Activated CD8-positive, alpha-beta T cell treated with anti-CD3 and anti-CD28 coated beads, Interleukin-2, amount 10 ng/mL, durations not matched to agents 7 days and 5 days (primary cell): Measurements from ENCODE around the gene MTFR1L. TPM values are rescaled to one million over a fixed set of nuclear protein-coding genes. Genes with fewer than 3 reads are reported as not detected.

Experiments used
- ATAC-seq: fragments of 150-1000 bp; cut with Tn5 transposase; one replicate; pipeline ENCODE4 v1.10.0; 2021; ENCODE audit warnings: moderate library complexity
- CTCF ChIA-PET: fragments of 350-600 bp; sonication (Branson Sonifier 250); formaldehyde crosslinking; loops from one replicate; lab custom pipeline; 2021; ENCODE audit warnings: antibody characterized with exemption; lab: Charles Lee
- POLR2A ChIA-PET: fragments of 350-600 bp; sonication (Branson Sonifier 250); formaldehyde crosslinking; loops from one replicate; lab custom pipeline; 2021; ENCODE audit warnings: antibody characterized with exemption; lab: Charles Lee
- DNase-seq: peaks from one replicate; pipeline ENCODE4 v3.0.0-alpha.2; 2020
- H3K27ac Mint-ChIP-seq: one replicate; pipeline ENCODE4 v1.8.0; 2021; ENCODE audit warnings: mild to moderate bottlenecking, mixed read lengths
- H3K27me3 Mint-ChIP-seq: one replicate; pipeline ENCODE4 v1.8.0; 2021; ENCODE audit warnings: low read depth, mixed read lengths
- H3K36me3 Mint-ChIP-seq: one replicate; pipeline ENCODE4 v1.8.0; 2021; ENCODE audit warnings: low read depth, mixed read lengths
- H3K4me1 Mint-ChIP-seq: one replicate; pipeline ENCODE4 v1.8.0; 2021; ENCODE audit warnings: low read depth, mixed read lengths
- H3K4me3 Mint-ChIP-seq: one replicate; pipeline ENCODE4 v1.8.0; 2021; ENCODE audit warnings: mild to moderate bottlenecking, mixed read lengths
- H3K9me3 Mint-ChIP-seq: one replicate; pipeline ENCODE4 v1.8.0; 2022; ENCODE audit warnings: mixed read lengths; ENCODE audit not compliant: insufficient read depth
- total RNA-seq, 2 experiments: library from RNA; stranded (reverse); gene quantifications; one replicate each; pipeline ENCODE4 v1.2.3, GENCODE V29; 2021

MTFR1L gene
- total RNA-seq, 2 experiments from 2014 or later: 26.2 to 26.7 TPM

GRCh38 chr1:25858494-25858893, 38.7 kb downstream of the MTFR1L start:
- ATAC-seq (no peak), DNase-seq (no peak)
- peaks cover 4% of the 10 kb centered on the region for H3K36me3 Mint-ChIP-seq
- no peaks in the 10 kb centered on the region for H3K9me3 Mint-ChIP-seq
- CTCF ChIA-PET: interaction anchor here (0.8 kb wide), 1 partner anchor 139 kb away, joined by 3 read pairs; the partner anchor contains the start of gene PAFAH2
- H3K4me3 Mint-ChIP-seq: peak overlapping the region; percentile 91
- H3K27ac Mint-ChIP-seq: peak overlapping the region; percentile 85
- H3K4me1 Mint-ChIP-seq: peaks cover 27% of the 10 kb centered on the region
- H3K27me3 Mint-ChIP-seq: no peaks in the 10 kb centered on the region
- POLR2A ChIA-PET: interaction anchor here (0.7 kb wide), 2 partner anchors 38 to 67 kb away, joined by 3 read pairs; partner anchors contain the start of gene MTFR1L

GRCh38 chr1:25858906-25859789, 39.4 kb downstream of the MTFR1L start, which contains the start of gene AUNIP:
Gene AUNIP (minus strand): TSS chr1:25859457. CDS start chr1:25859357, 100 bp downstream.
- DNase-seq (peak; percentile 91), ATAC-seq (peak; percentile 98)
- no peaks in the 10 kb centered on the region for H3K27me3 Mint-ChIP-seq
- POLR2A ChIA-PET: interaction anchor here (0.7 kb wide), 1 partner anchor 68 kb away, joined by 3 read pairs; no protein-coding TSS in a partner anchor
- CTCF ChIA-PET: interaction anchor here (0.8 kb wide), 1 partner anchor 139 kb away, joined by 3 read pairs; the partner anchor contains the start of gene PAFAH2
- H3K4me1 Mint-ChIP-seq: peaks cover 27% of the 10 kb centered on the region
- peaks cover 4% of the 10 kb centered on the region for H3K36me3 Mint-ChIP-seq
- peak within 1 kb of the TSS; percentile 92 for H3K27ac Mint-ChIP-seq
- no peaks in the 10 kb centered on the region for H3K9me3 Mint-ChIP-seq
- H3K4me3 Mint-ChIP-seq: peak within 1 kb of the TSS; percentile 91

GRCh38 chr1:25861316-25862286, 41.8 kb downstream of the MTFR1L start:
- DNase-seq (no peak), ATAC-seq (no peak)
- H3K9me3 Mint-ChIP-seq: no peaks in the 10 kb centered on the region
- no peaks in the 10 kb centered on the region for H3K27me3 Mint-ChIP-seq
- ChIA-PET CTCF (interaction anchor here (1.2 kb wide), 2 partner anchors 9 to 136 kb away, joined by 3 to 4 read pairs; partner anchors contain the start of gene PAFAH2), POLR2A (no interaction called here)
- H3K36me3 Mint-ChIP-seq: peaks cover 4% of the 10 kb centered on the region
- no peak overlapping the region for H3K27ac Mint-ChIP-seq
- H3K4me3 Mint-ChIP-seq: peak overlapping the region; percentile 38
- peaks cover 23% of the 10 kb centered on the region for H3K4me1 Mint-ChIP-seq

GRCh38 chr1:25862785-25863485, 43.2 kb downstream of the MTFR1L start:
- Mint-ChIP-seq H3K36me3 (peaks cover 4% of the 10 kb centered on the region), H3K27me3 (no peaks in the 10 kb centered on the region), H3K9me3 (no peaks in the 10 kb centered on the region), H3K4me3 (no peak overlapping the region), H3K4me1 (peaks cover 23% of the 10 kb centered on the region), H3K27ac (peak overlapping the region; percentile 8)
- CTCF ChIA-PET: interaction anchor here (1.2 kb wide), 1 partner anchor 7 kb away, joined by 3 read pairs; no protein-coding TSS in a partner anchor
- POLR2A ChIA-PET: no interaction called here
- DNase-seq: no peak
- ATAC-seq: no peak

- Mint-ChIP-seq H3K4me3 (no peak overlapping the region), H3K27ac (no peak overlapping the region), H3K9me3 (no peaks in the 10 kb centered on the region), H3K36me3 (peaks cover 4% of the 10 kb centered on the region), H3K4me1 (peaks cover 17% of the 10 kb centered on the region), H3K27me3 (no peaks in the 10 kb centered on the region)
- DNase-seq (no peak), ATAC-seq (no peak)
- ChIA-PET CTCF (no interaction called here), POLR2A (interaction anchor here (0.6 kb wide), 1 partner anchor 665 kb away, joined by 3 read pairs; no protein-coding TSS in a partner anchor)
These were observed 43.9 kb downstream of the MTFR1L start for GRCh38 chr1:25863486-25864262.

GRCh38 chr1:25864434-25864833, 44.7 kb downstream of the MTFR1L start:
- H3K27me3 Mint-ChIP-seq: no peaks in the 10 kb centered on the region
- no peak overlapping the region for H3K27ac Mint-ChIP-seq
- H3K4me1 Mint-ChIP-seq: peaks cover 11% of the 10 kb centered on the region
- no peak for DNase-seq
- no peak for ATAC-seq
- H3K36me3 Mint-ChIP-seq: peaks cover 4% of the 10 kb centered on the region
- POLR2A ChIA-PET: interaction anchor here (0.6 to 0.7 kb wide), 2 partner anchors 41 to 664 kb away, joined by 3 read pairs; no protein-coding TSS in a partner anchor
- no peak overlapping the region for H3K4me3 Mint-ChIP-seq
- CTCF ChIA-PET: interaction anchor here (1.0 to 1.9 kb wide), 2 partner anchors 31 to 133 kb away, joined by 3 to 8 read pairs; partner anchors contain the start of gene PAFAH2
- H3K9me3 Mint-ChIP-seq: no peaks in the 10 kb centered on the region

- Mint-ChIP-seq H3K36me3 (peaks cover 1% of the 10 kb centered on the region), H3K27ac (no peak overlapping the region), H3K4me1 (peaks cover 3% of the 10 kb centered on the region), H3K27me3 (no peaks in the 10 kb centered on the region), H3K4me3 (no peak overlapping the region), H3K9me3 (no peaks in the 10 kb centered on the region)
- POLR2A ChIA-PET: no interaction called here
- no peak for DNase-seq
- CTCF ChIA-PET: no interaction called here
- ATAC-seq: no peak
These were observed 46.5 kb downstream of the MTFR1L start for GRCh38 chr1:25866288-25866687.

- ChIA-PET POLR2A (no interaction called here), CTCF (no interaction called here)
- Mint-ChIP-seq H3K36me3 (peaks cover 1% of the 10 kb centered on the region), H3K27ac (no peak overlapping the region), H3K4me3 (no peak overlapping the region), H3K9me3 (no peaks in the 10 kb centered on the region), H3K27me3 (no peaks in the 10 kb centered on the region), H3K4me1 (no peaks in the 10 kb centered on the region)
- ATAC-seq: no peak
- DNase-seq: no peak
These were observed 47.6 kb downstream of the MTFR1L start for GRCh38 chr1:25867210-25867991.

GRCh38 chr1:25869909-25870606, 50.3 kb downstream of the MTFR1L start:
- Mint-ChIP-seq H3K27ac (no peak overlapping the region), H3K4me3 (no peak overlapping the region), H3K27me3 (no peaks in the 10 kb centered on the region), H3K9me3 (no peaks in the 10 kb centered on the region), H3K36me3 (no peaks in the 10 kb centered on the region), H3K4me1 (peaks cover 6% of the 10 kb centered on the region)
- ChIA-PET POLR2A (no interaction called here), CTCF (interaction anchor here (1.1 kb wide), 1 partner anchor 8 kb away, joined by 3 read pairs; no protein-coding TSS in a partner anchor)
- DNase-seq: no peak
- ATAC-seq: no peak
